ENCODE results near the gene SPTLC1.

GRCh38 chr9:92151691-92152393 is 36.6 kb upstream of the SPTLC1 start:
- TF ChIP-seq CTCF (IDR thresholded peaks at IDR 0.05) (no peak), POLR2AphosphoS5 (IDR thresholded peaks at IDR 0.05) (no peak), EP300 (IDR thresholded peaks at IDR 0.05) (no peak)
